K562 (cell line): ENCODE data around the gene TMC4. TPM values are rescaled to one million over a fixed set of nuclear protein-coding genes. Genes with fewer than 3 reads are reported as not detected.

ENCODE experiments used
- KLF16 ChIP-seq: IDR thresholded peaks from 2 replicates; pipeline ENCODE4 v1.6.1; 2016; ENCODE audit warnings: antibody characterized with exemption
- USF2 ChIP-seq: sonication (generic); formaldehyde crosslinking; IDR thresholded peaks from 2 replicates; pipeline ENCODE4 v1.5.0; 2020; ENCODE audit warnings: missing genetic modification reagents
- ZHX1 ChIP-seq: fragments of 150-350 bp; conservative IDR thresholded peaks from 2 replicates; pipeline ENCODE4 v1.6.1; 2014; ENCODE audit warnings: low read length
- polyA plus RNA-seq, 8 experiments: library from polyadenylated mRNA; depleted of rRNA in 4 of 8; stranded (reverse) in 5 of 8; unstranded in 3 of 8; fragments of >200 nt; fragmentation: Nextera tagmentation in 2 of 8; fragmentation: Illumina TruSeq in 1 of 8; extraction: Ambion mirVana in 2 of 8; extraction: Trizol in 1 of 8; gene quantifications; 2 replicates each; pipeline versions ENCODE4 v1.2.1 to v1.2.3, GENCODE V29; 2011 to 2014; ENCODE audit warnings: inconsistent platforms in 1 of 8, missing spikeins in 1 of 8
- total RNA-seq, 7 experiments: library from RNA; depleted of rRNA in 6 of 7; stranded (reverse); fragments of >200 nt in 6 of 7; fragmentation: Illumina TruSeq in 2 of 7; extraction: Trizol in 2 of 7; gene quantifications; 2 replicates each; pipeline versions ENCODE4 v1.2.1 to v1.2.3, GENCODE V29; 2011 to 2021; ENCODE audit warnings: low replicate concordance in 1 of 7
- TF ChIP-seq, protein P1 (sequence below): fragments of 250-450 bp; sonication (Bioruptor Pico); IDR thresholded peaks from 2 replicates; pipeline ENCODE4 v1.5.0; 2020; ENCODE audit warnings: mild to moderate bottlenecking, borderline replicate concordance
- TF ChIP-seq, protein P2 (sequence below): fragments of 250-450 bp; sonication (Bioruptor Pico); IDR thresholded peaks from 2 replicates; pipeline ENCODE4 v1.4.0; 2020; ENCODE audit warnings: borderline replicate concordance

Gene TMC4
- total and polyA plus RNA-seq, 9 of the 15 experiments (the other 6 are each of a cell fraction or from before 2014, with no cell fraction given) = 0.12 to 0.79 (median 0.36) TPM; not detected in 2

DNA sequence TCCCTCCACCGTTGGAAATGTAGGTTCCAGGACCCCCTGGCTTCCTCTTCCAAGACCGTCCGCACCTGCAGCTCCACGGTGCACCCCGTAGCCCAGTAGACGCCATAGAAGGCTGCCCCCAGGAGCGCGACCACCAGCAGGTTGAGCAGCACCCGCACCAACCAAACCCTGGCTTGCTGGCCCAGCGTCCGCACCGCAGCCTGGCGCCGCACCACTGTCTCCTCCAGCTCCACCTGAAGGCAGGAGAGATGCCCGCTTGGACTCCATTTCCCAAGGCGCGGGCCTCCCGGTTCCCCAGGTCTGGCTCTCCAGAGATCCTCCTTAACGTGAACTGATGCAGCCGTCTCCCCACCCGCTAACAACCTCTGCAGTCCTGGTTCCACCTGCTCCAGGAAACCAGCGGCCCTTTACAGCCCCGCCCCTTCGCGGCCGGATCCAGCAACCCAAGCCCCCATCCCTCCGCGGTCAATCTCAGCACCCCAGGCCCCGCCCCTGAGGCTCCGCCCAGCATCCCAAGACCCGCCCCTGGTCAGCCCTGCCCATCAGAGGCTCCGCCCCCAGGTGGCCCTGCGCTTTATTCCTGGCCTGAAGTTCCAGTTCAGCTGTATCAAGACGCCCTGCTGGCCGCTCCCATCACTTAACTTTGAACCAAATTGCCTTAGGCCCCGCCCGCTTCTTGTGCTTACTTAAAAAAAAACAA, 8.4 kb downstream of the TMC4 start (continued):
- TF ChIP-seq ZHX1 = no peak
- TF ChIP-seq KLF16 = 0 out of 2 replicates have a peak, but pooled peaks have one; percentile 7
- TF ChIP-seq, protein P1, sequence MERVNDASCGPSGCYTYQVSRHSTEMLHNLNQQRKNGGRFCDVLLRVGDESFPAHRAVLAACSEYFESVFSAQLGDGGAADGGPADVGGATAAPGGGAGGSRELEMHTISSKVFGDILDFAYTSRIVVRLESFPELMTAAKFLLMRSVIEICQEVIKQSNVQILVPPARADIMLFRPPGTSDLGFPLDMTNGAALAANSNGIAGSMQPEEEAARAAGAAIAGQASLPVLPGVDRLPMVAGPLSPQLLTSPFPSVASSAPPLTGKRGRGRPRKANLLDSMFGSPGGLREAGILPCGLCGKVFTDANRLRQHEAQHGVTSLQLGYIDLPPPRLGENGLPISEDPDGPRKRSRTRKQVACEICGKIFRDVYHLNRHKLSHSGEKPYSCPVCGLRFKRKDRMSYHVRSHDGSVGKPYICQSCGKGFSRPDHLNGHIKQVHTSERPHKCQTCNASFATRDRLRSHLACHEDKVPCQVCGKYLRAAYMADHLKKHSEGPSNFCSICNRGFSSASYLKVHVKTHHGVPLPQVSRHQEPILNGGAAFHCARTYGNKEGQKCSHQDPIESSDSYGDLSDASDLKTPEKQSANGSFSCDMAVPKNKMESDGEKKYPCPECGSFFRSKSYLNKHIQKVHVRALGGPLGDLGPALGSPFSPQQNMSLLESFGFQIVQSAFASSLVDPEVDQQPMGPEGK (CRISPR knock-in tag) = no peak
- TF ChIP-seq USF2 (CRISPR knock-in tag) = no peak
- TF ChIP-seq, protein P2, sequence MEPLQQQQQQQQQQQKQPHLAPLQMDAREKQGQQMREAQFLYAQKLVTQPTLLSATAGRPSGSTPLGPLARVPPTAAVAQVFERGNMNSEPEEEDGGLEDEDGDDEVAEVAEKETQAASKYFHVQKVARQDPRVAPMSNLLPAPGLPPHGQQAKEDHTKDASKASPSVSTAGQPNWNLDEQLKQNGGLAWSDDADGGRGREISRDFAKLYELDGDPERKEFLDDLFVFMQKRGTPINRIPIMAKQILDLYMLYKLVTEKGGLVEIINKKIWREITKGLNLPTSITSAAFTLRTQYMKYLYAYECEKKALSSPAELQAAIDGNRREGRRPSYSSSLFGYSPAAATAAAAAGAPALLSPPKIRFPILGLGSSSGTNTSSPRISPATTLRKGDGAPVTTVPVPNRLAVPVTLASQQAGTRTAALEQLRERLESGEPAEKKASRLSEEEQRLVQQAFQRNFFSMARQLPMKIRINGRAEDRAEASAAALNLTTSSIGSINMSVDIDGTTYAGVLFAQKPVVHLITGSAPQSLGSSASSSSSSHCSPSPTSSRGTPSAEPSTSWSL (CRISPR knock-in tag) = no peak
